ENCODE data around the gene ZBTB9.

The ZBTB9 gene

DNA sequence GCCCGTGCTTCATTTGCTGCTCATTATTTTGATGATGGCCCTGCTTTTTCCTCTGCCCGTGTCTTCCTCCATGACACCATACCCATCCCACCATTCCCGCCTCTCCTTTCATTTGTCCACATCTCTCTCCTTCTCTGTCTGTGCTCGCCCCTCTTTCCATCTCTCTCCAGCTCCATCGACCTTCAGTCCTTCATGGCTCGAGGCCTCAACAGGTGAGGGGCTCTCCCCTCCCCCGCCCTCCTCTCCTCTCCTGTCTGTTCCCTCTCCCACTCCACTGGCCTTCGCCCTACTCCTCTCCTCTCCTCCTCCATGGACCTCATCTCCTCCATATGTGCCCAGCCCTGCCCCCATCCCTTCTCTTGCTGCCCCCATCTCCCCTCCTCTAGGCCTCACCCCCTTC is 12.1 kb upstream of the ZBTB9 start:
- WGBS (ENCODE audit: extremely low coverage, insufficient coverage, low lambda C conversion rate), result no CpG with 5 or more reads among the region's 8 CpGs
- Histone ChIP-seq H3K56ac (ENCODE audit: low read length) (no peak overlapping the region), H3K79me1 (ENCODE audit: low read length) (peaks cover 1% of the 10 kb centered on the region), H3K4me1 (ENCODE audit: control insufficient read depth, low read depth, low read length) (no peaks in the 10 kb centered on the region), H3K36me3 (ENCODE audit: control insufficient read depth, insufficient read depth, low read length) (peaks cover 24% of the 10 kb centered on the region), H3K4ac (ENCODE audit: low read depth, low read length) (no peak overlapping the region), H3K27ac (ENCODE audit: low read depth, low read length) (no peak overlapping the region), H4K8ac (ENCODE audit: low read depth, low read length) (no peak overlapping the region), H3K18ac (ENCODE audit: low read length) (no peak overlapping the region), H2AK5ac (ENCODE audit: low read length) (no peak overlapping the region), H2BK5ac (ENCODE audit: low read length) (no peak overlapping the region), H2BK15ac (replicated peaks; ENCODE audit: low read depth) (no peak overlapping the region), H3K23ac (ENCODE audit: low read length) (no peak overlapping the region), H3K9ac (ENCODE audit: low read length) (no peak overlapping the region), H2BK120ac (ENCODE audit: low read depth, low read length) (no peak overlapping the region), H3K79me2 (ENCODE audit: control insufficient read depth, insufficient read depth, low read length) (no peaks in the 10 kb centered on the region), H3K27me3 (ENCODE audit: insufficient read depth, low read length, poor library complexity) (no peaks in the 10 kb centered on the region), H3K4me2 (ENCODE audit: low read length) (no peak overlapping the region), H3K4me3 (ENCODE audit: low read length) (no peak overlapping the region), H4K5ac (ENCODE audit: low read length) (no peak overlapping the region)
- DNase-seq, result no peak

DNA sequence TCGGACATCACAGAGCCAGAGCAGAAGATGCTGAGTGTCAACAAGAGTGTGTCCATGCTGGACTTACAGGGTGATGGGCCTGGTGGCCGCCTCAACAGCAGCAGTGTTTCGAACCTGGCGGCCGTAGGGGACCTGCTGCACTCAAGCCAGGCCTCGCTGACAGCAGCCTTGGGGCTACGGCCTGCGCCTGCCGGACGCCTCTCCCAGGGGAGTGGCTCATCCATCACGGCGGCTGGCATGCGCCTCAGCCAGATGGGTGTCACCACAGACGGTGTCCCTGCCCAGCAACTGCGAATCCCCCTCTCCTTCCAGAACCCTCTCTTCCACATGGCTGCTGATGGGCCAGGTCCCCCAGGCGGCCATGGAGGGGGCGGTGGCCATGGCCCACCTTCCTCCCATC is 11.4 kb upstream of the ZBTB9 start:
- Histone ChIP-seq H3K27me3 (ENCODE audit: insufficient read depth, low read length, poor library complexity) (no peaks in the 10 kb centered on the region), H2BK5ac (ENCODE audit: low read length) (no peak overlapping the region), H3K4ac (ENCODE audit: low read depth, low read length) (no peak overlapping the region), H4K5ac (ENCODE audit: low read length) (no peak overlapping the region), H3K18ac (ENCODE audit: low read length) (no peak overlapping the region), H3K56ac (ENCODE audit: low read length) (no peak overlapping the region), H2AK5ac (ENCODE audit: low read length) (no peak overlapping the region), H3K27ac (ENCODE audit: low read depth, low read length) (no peak overlapping the region), H3K79me1 (ENCODE audit: low read length) (peaks cover 3% of the 10 kb centered on the region), H3K79me2 (ENCODE audit: control insufficient read depth, insufficient read depth, low read length) (no peaks in the 10 kb centered on the region), H3K4me1 (ENCODE audit: control insufficient read depth, low read depth, low read length) (no peaks in the 10 kb centered on the region), H2BK15ac (replicated peaks; ENCODE audit: low read depth) (no peak overlapping the region), H3K23ac (ENCODE audit: low read length) (no peak overlapping the region), H3K4me3 (ENCODE audit: low read length) (no peak overlapping the region), H2BK120ac (ENCODE audit: low read depth, low read length) (no peak overlapping the region), H3K4me2 (ENCODE audit: low read length) (no peak overlapping the region), H3K36me3 (ENCODE audit: control insufficient read depth, insufficient read depth, low read length) (peaks cover 28% of the 10 kb centered on the region), H4K8ac (ENCODE audit: low read depth, low read length) (no peak overlapping the region), H3K9ac (ENCODE audit: low read length) (no peak overlapping the region)
- no peak for DNase-seq
- WGBS (ENCODE audit: extremely low coverage, insufficient coverage, low lambda C conversion rate), result no CpG with 5 or more reads among the region's 17 CpGs

DNA sequence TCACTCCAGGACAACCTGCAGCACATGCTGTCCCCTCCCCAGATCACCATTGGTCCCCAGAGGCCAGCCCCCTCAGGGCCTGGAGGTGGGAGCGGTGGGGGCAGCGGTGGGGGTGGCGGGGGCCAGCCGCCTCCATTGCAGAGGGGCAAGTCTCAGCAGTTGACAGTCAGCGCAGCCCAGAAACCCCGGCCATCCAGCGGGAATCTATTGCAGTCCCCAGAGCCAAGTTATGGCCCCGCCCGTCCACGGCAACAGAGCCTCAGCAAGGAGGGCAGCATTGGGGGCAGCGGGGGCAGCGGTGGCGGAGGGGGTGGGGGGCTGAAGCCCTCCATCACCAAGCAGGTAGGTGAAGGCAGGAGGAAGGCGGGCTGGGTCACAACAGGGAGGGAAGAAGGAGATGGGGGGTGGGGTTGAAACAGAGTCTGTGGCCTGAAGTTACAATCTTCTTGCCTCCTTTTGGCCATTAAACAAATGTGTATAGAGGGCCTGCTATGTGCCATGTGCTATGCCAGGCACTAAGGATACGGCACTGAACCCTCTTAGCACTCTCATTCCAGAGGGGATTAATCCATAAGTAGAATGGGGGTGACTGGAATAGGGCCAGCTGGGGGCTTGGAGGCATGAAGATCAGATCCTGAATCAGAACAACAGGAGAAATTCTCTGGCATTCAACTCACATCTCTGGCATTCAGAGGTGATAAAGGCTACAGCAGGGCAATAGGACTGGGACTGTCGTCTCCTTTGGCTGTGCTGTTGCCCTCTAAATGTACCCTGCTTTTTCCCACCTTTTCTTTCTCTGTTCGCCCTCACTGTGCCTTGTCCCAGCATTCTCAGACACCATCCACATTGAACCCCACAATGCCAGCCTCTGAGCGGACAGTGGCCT is 10.5 kb upstream of the ZBTB9 start:
- no peak overlapping the region for H3K9ac ChIP-seq (ENCODE audit: low read length)
- H3K56ac ChIP-seq (ENCODE audit: low read length), result no peak overlapping the region
- H3K4me2 ChIP-seq (ENCODE audit: low read length), result no peak overlapping the region
- H3K27ac ChIP-seq (ENCODE audit: low read depth, low read length), result no peak overlapping the region
- H4K5ac ChIP-seq (ENCODE audit: low read length), result no peak overlapping the region
- DNase-seq, result no peak
- no peak overlapping the region for H2BK15ac ChIP-seq (replicated peaks; ENCODE audit: low read depth)
- no peak overlapping the region for H3K23ac ChIP-seq (ENCODE audit: low read length)
- no peak overlapping the region for H3K18ac ChIP-seq (ENCODE audit: low read length)
- H3K79me1 ChIP-seq (ENCODE audit: low read length), result peaks cover 3% of the 10 kb centered on the region
- H3K36me3 ChIP-seq (ENCODE audit: control insufficient read depth, insufficient read depth, low read length), result peaks cover 24% of the 10 kb centered on the region
- no peak overlapping the region for H2BK5ac ChIP-seq (ENCODE audit: low read length)
- no peak overlapping the region for H3K4me3 ChIP-seq (ENCODE audit: low read length)
- H3K27me3 ChIP-seq (ENCODE audit: insufficient read depth, low read length, poor library complexity), result no peaks in the 10 kb centered on the region
- H3K79me2 ChIP-seq (ENCODE audit: control insufficient read depth, insufficient read depth, low read length), result no peaks in the 10 kb centered on the region
- no peak overlapping the region for H4K8ac ChIP-seq (ENCODE audit: low read depth, low read length)
- H2AK5ac ChIP-seq (ENCODE audit: low read length), result no peak overlapping the region
- no peak overlapping the region for H3K4ac ChIP-seq (ENCODE audit: low read depth, low read length)
- H2BK120ac ChIP-seq (ENCODE audit: low read depth, low read length), result no peak overlapping the region
- no peaks in the 10 kb centered on the region for H3K4me1 ChIP-seq (ENCODE audit: control insufficient read depth, low read depth, low read length)
- WGBS (ENCODE audit: extremely low coverage, insufficient coverage, low lambda C conversion rate), result no CpG with 5 or more reads among the region's 18 CpGs

DNA sequence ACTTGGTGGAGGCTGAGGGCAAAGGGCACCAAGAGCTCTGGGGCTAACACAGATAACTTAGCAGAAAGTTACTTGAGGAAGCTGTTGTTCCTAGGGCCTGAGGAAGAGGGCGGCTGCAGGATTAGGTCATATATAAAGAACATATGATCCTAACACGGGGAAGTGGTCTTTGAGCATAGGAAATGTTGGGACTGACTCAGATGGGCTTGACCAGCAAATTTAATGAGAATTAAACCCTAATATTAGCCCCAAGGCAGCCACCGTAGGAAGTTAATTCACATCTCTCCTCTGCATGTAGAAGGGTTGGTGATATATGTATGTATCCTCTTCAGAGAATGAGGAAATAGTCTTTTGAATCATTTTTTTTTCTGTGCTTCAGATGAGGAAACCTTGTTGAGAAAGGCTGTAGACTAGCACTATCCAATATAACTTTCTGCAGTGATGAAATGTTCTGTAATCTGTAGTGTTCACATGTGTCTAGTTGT is 9.2 kb upstream of the ZBTB9 start:
- H3K79me2 ChIP-seq (ENCODE audit: control insufficient read depth, insufficient read depth, low read length), result no peaks in the 10 kb centered on the region
- H2BK15ac ChIP-seq (replicated peaks; ENCODE audit: low read depth), result no peak overlapping the region
- DNase-seq, result no peak

DNA sequence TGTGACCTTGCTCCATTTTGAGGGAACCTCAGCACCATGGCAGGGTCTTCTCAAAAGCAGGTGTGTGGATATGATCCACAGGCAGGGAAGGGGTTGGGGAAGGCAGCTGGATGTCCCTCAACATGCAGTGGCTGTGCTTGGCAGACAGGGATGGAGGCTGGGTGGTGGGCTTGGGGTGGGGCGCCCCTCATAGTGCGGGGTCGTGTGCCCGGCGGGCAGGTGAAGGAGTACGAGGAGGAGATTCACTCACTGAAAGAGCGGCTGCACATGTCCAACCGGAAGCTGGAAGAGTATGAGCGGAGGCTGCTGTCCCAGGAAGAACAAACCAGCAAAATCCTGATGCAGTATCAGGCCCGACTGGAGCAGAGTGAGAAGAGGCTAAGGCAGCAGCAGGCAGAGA is 8.0 kb upstream of the ZBTB9 start:
- Histone ChIP-seq H3K27me3 (ENCODE audit: insufficient read depth, low read length, poor library complexity) (no peaks in the 10 kb centered on the region), H2BK120ac (ENCODE audit: low read depth, low read length) (no peak overlapping the region), H3K9ac (ENCODE audit: low read length) (no peak overlapping the region), H3K4me3 (ENCODE audit: low read length) (no peak overlapping the region), H2BK5ac (ENCODE audit: low read length) (no peak overlapping the region), H2BK15ac (replicated peaks; ENCODE audit: low read depth) (no peak overlapping the region), H4K8ac (ENCODE audit: low read depth, low read length) (no peak overlapping the region), H3K79me2 (ENCODE audit: control insufficient read depth, insufficient read depth, low read length) (no peaks in the 10 kb centered on the region), H3K36me3 (ENCODE audit: control insufficient read depth, insufficient read depth, low read length) (peaks cover 17% of the 10 kb centered on the region), H3K79me1 (ENCODE audit: low read length) (peaks cover 2% of the 10 kb centered on the region), H3K18ac (ENCODE audit: low read length) (no peak overlapping the region), H3K27ac (ENCODE audit: low read depth, low read length) (no peak overlapping the region), H3K4me2 (ENCODE audit: low read length) (no peak overlapping the region), H4K5ac (ENCODE audit: low read length) (no peak overlapping the region), H2AK5ac (ENCODE audit: low read length) (no peak overlapping the region), H3K4me1 (ENCODE audit: control insufficient read depth, low read depth, low read length) (no peaks in the 10 kb centered on the region), H3K4ac (ENCODE audit: low read depth, low read length) (no peak overlapping the region), H3K56ac (ENCODE audit: low read length) (no peak overlapping the region), H3K23ac (ENCODE audit: low read length) (no peak overlapping the region)
- WGBS (ENCODE audit: extremely low coverage, insufficient coverage, low lambda C conversion rate), result no CpG with 5 or more reads among the region's 10 CpGs
- no peak for DNase-seq

More for the DNA sequence above, 9.2 kb upstream of the ZBTB9 start:
- Histone ChIP-seq H3K23ac (ENCODE audit: low read length) (no peak overlapping the region), H3K36me3 (ENCODE audit: control insufficient read depth, insufficient read depth, low read length) (peaks cover 20% of the 10 kb centered on the region), H3K27me3 (ENCODE audit: insufficient read depth, low read length, poor library complexity) (no peaks in the 10 kb centered on the region), H4K8ac (ENCODE audit: low read depth, low read length) (no peak overlapping the region), H3K4me3 (ENCODE audit: low read length) (no peak overlapping the region), H2AK5ac (ENCODE audit: low read length) (no peak overlapping the region), H3K9ac (ENCODE audit: low read length) (no peak overlapping the region), H3K18ac (ENCODE audit: low read length) (no peak overlapping the region), H4K5ac (ENCODE audit: low read length) (no peak overlapping the region), H2BK120ac (ENCODE audit: low read depth, low read length) (no peak overlapping the region), H3K4me2 (ENCODE audit: low read length) (no peak overlapping the region), H3K56ac (ENCODE audit: low read length) (no peak overlapping the region), H3K4ac (ENCODE audit: low read depth, low read length) (no peak overlapping the region), H2BK5ac (ENCODE audit: low read length) (no peak overlapping the region), H3K4me1 (ENCODE audit: control insufficient read depth, low read depth, low read length) (no peaks in the 10 kb centered on the region), H3K27ac (ENCODE audit: low read depth, low read length) (no peak overlapping the region), H3K79me1 (ENCODE audit: low read length) (peaks cover 2% of the 10 kb centered on the region)
- WGBS (ENCODE audit: extremely low coverage, insufficient coverage, low lambda C conversion rate), result no CpG with 5 or more reads among the region's 3 CpGs

Data from mesendoderm (in vitro differentiated cells).